ENCODE results near the gene TASP1. TPM values are rescaled to one million over a fixed set of nuclear protein-coding genes. Genes with fewer than 3 reads are reported as not detected.

The TASP1 gene
- total RNA-seq, 1 donor from 2014 or later: 18.3 TPM

- H3K4me1 ChIP-seq (ENCODE audit: control insufficient read depth in 3 of 3, insufficient read depth in 3 of 3, low read length in 3 of 3): peaks cover 0 to 4% (median 0%) of the 10 kb centered on the region in 3 donors
- H3K27me3 ChIP-seq (ENCODE audit: control insufficient read depth in 3 of 3, insufficient read depth in 3 of 3, low read length in 3 of 3): no peaks in the 10 kb centered on the region
- peaks cover 0 to 2% (median 0%) of the 10 kb centered on the region in 3 donors for H3K36me3 ChIP-seq (ENCODE audit: control insufficient read depth in 3 of 3, insufficient read depth in 3 of 3, low read length in 3 of 3)
- H3K4me3 ChIP-seq (ENCODE audit: low read length in 3 of 3): no peak overlapping the region
- H3K27ac ChIP-seq (ENCODE audit: low read depth, low read length): no peak overlapping the region
- no peak overlapping the region for H3K9ac ChIP-seq (ENCODE audit: low read depth in 1 of 3, low read length in 3 of 3)
- no peaks in the 10 kb centered on the region for H3K9me3 ChIP-seq (ENCODE audit: control insufficient read depth in 3 of 3, low read length in 3 of 3)
These were observed 92.1 kb downstream of the TASP1 start for GRCh38 chr20:13546497-13547131.

- Histone ChIP-seq H3K4me3 (ENCODE audit: low read length in 3 of 3) (no peak overlapping the region), H3K4me1 (ENCODE audit: control insufficient read depth in 3 of 3, insufficient read depth in 3 of 3, low read length in 3 of 3) (peaks cover 0 to 4% (median 0%) of the 10 kb centered on the region in 3 donors), H3K9me3 (ENCODE audit: control insufficient read depth in 3 of 3, low read length in 3 of 3) (no peaks in the 10 kb centered on the region), H3K27me3 (ENCODE audit: control insufficient read depth in 3 of 3, insufficient read depth in 3 of 3, low read length in 3 of 3) (no peaks in the 10 kb centered on the region), H3K36me3 (ENCODE audit: control insufficient read depth in 3 of 3, insufficient read depth in 3 of 3, low read length in 3 of 3) (peaks cover 0 to 2% (median 0%) of the 10 kb centered on the region in 3 donors), H3K9ac (ENCODE audit: low read depth in 1 of 3, low read length in 3 of 3) (no peak overlapping the region), H3K27ac (ENCODE audit: low read depth, low read length) (no peak overlapping the region)
These were observed 92.9 kb downstream of the TASP1 start for GRCh38 chr20:13545790-13546189.

DNA sequence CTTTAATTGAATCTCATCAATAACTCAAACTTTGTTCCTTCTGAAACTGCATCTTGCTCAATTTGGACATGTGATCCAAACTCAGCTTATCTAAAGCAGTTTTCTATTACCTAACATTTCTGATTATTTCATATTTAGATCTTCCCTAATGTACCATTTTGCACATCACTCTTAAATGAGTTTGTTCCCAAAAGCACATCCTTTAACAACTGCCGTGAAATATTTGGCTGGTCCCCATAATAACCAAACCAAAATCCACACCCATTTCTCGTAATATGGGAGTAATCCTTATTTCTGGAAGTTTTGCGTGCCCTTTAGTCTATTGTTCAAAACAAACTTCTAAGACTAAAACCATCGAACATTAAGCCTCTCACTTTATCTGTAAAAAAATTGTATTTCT lies 94.9 kb downstream of the TASP1 start:
- Histone ChIP-seq H3K27ac (ENCODE audit: low read depth, low read length) (no peak overlapping the region), H3K9ac (ENCODE audit: low read depth in 1 of 3, low read length in 3 of 3) (no peak overlapping the region), H3K27me3 (ENCODE audit: control insufficient read depth in 3 of 3, insufficient read depth in 3 of 3, low read length in 3 of 3) (no peaks in the 10 kb centered on the region), H3K4me3 (ENCODE audit: low read length in 3 of 3) (no peak overlapping the region), H3K9me3 (ENCODE audit: control insufficient read depth in 3 of 3, low read length in 3 of 3) (no peaks in the 10 kb centered on the region), H3K36me3 (ENCODE audit: control insufficient read depth in 3 of 3, insufficient read depth in 3 of 3, low read length in 3 of 3) (peaks cover 0 to 2% (median 0%) of the 10 kb centered on the region in 3 donors), H3K4me1 (ENCODE audit: control insufficient read depth in 3 of 3, insufficient read depth in 3 of 3, low read length in 3 of 3) (peaks cover 0 to 4% (median 0%) of the 10 kb centered on the region in 3 donors)

DNA sequence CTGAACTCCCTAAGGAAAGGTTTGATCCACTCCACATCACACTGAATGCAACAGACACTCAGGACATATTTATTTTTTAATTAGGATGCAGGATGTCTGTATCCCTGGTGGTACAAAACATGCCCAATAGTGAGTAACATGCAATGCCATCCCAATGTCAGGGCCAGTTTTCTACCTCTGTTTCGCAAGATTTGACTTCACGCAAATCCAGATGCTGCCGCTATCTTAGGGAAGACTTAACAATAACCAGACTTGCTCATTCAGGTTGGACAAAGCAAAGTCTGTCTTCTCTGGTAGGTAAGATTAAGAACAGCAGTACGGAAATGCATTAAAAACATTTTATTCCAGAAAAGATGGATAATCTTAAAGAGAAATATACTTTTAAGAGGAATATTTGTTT lies 103.1 kb downstream of the TASP1 start:
- H3K4me3 ChIP-seq (ENCODE audit: low read length in 3 of 3): no peak overlapping the region
- no peaks in the 10 kb centered on the region for H3K36me3 ChIP-seq (ENCODE audit: control insufficient read depth in 3 of 3, insufficient read depth in 3 of 3, low read length in 3 of 3)
- H3K27me3 ChIP-seq (ENCODE audit: control insufficient read depth in 3 of 3, insufficient read depth in 3 of 3, low read length in 3 of 3): no peaks in the 10 kb centered on the region
- no peaks in the 10 kb centered on the region for H3K9me3 ChIP-seq (ENCODE audit: control insufficient read depth in 3 of 3, low read length in 3 of 3)
- no peaks in the 10 kb centered on the region for H3K4me1 ChIP-seq (ENCODE audit: control insufficient read depth in 3 of 3, insufficient read depth in 3 of 3, low read length in 3 of 3)
- H3K9ac ChIP-seq (ENCODE audit: low read depth in 1 of 3, low read length in 3 of 3): no peak overlapping the region
- no peak overlapping the region for H3K27ac ChIP-seq (ENCODE audit: low read depth, low read length)

- Histone ChIP-seq H3K27me3 (ENCODE audit: control insufficient read depth in 3 of 3, insufficient read depth in 3 of 3, low read length in 3 of 3) (no peaks in the 10 kb centered on the region), H3K36me3 (ENCODE audit: control insufficient read depth in 3 of 3, insufficient read depth in 3 of 3, low read length in 3 of 3) (no peaks in the 10 kb centered on the region), H3K4me3 (ENCODE audit: low read length in 3 of 3) (no peak overlapping the region), H3K9me3 (ENCODE audit: control insufficient read depth in 3 of 3, low read length in 3 of 3) (no peaks in the 10 kb centered on the region), H3K27ac (ENCODE audit: low read depth, low read length) (no peak overlapping the region), H3K4me1 (ENCODE audit: control insufficient read depth in 3 of 3, insufficient read depth in 3 of 3, low read length in 3 of 3) (no peaks in the 10 kb centered on the region), H3K9ac (ENCODE audit: low read depth in 1 of 3, low read length in 3 of 3) (no peak overlapping the region)
These were observed 104.8 kb downstream of the TASP1 start for GRCh38 chr20:13533946-13534345.

- H3K4me1 ChIP-seq (ENCODE audit: control insufficient read depth in 3 of 3, insufficient read depth in 3 of 3, low read length in 3 of 3): no peaks in the 10 kb centered on the region
- H3K4me3 ChIP-seq (ENCODE audit: low read length in 3 of 3): no peak overlapping the region
- no peaks in the 10 kb centered on the region for H3K9me3 ChIP-seq (ENCODE audit: control insufficient read depth in 3 of 3, low read length in 3 of 3)
- H3K36me3 ChIP-seq (ENCODE audit: control insufficient read depth in 3 of 3, insufficient read depth in 3 of 3, low read length in 3 of 3): peaks cover 4 to 9% (median 7%) of the 10 kb centered on the region in 3 donors
- H3K27me3 ChIP-seq (ENCODE audit: control insufficient read depth in 3 of 3, insufficient read depth in 3 of 3, low read length in 3 of 3): no peaks in the 10 kb centered on the region
- no peak overlapping the region for H3K9ac ChIP-seq (ENCODE audit: low read depth in 1 of 3, low read length in 3 of 3)
- H3K27ac ChIP-seq (ENCODE audit: low read depth, low read length): no peak overlapping the region
These were observed 108.6 kb downstream of the TASP1 start for GRCh38 chr20:13530146-13530545.

GRCh38 chr20:13526551-13526950 lies 112.2 kb downstream of the TASP1 start:
- Histone ChIP-seq H3K9ac (ENCODE audit: low read depth in 1 of 3, low read length in 3 of 3) (no peak overlapping the region), H3K4me1 (ENCODE audit: control insufficient read depth in 3 of 3, insufficient read depth in 3 of 3, low read length in 3 of 3) (no peaks in the 10 kb centered on the region), H3K27me3 (ENCODE audit: control insufficient read depth in 3 of 3, insufficient read depth in 3 of 3, low read length in 3 of 3) (no peaks in the 10 kb centered on the region), H3K27ac (ENCODE audit: low read depth, low read length) (no peak overlapping the region), H3K9me3 (ENCODE audit: control insufficient read depth in 3 of 3, low read length in 3 of 3) (no peaks in the 10 kb centered on the region), H3K4me3 (ENCODE audit: low read length in 3 of 3) (no peak overlapping the region), H3K36me3 (ENCODE audit: control insufficient read depth in 3 of 3, insufficient read depth in 3 of 3, low read length in 3 of 3) (peaks cover 9 to 14% (median 13%) of the 10 kb centered on the region in 3 donors)

- H3K27ac ChIP-seq (ENCODE audit: low read depth, low read length): no peak overlapping the region
- H3K9me3 ChIP-seq (ENCODE audit: control insufficient read depth in 3 of 3, low read length in 3 of 3): no peaks in the 10 kb centered on the region
- H3K27me3 ChIP-seq (ENCODE audit: control insufficient read depth in 3 of 3, insufficient read depth in 3 of 3, low read length in 3 of 3): no peaks in the 10 kb centered on the region
- H3K9ac ChIP-seq (ENCODE audit: low read depth in 1 of 3, low read length in 3 of 3): no peak overlapping the region
- H3K4me3 ChIP-seq (ENCODE audit: low read length in 3 of 3): no peak overlapping the region
- peaks cover 9 to 14% (median 13%) of the 10 kb centered on the region in 3 donors for H3K36me3 ChIP-seq (ENCODE audit: control insufficient read depth in 3 of 3, insufficient read depth in 3 of 3, low read length in 3 of 3)
- H3K4me1 ChIP-seq (ENCODE audit: control insufficient read depth in 3 of 3, insufficient read depth in 3 of 3, low read length in 3 of 3): no peaks in the 10 kb centered on the region
These were observed 113.3 kb downstream of the TASP1 start for GRCh38 chr20:13525225-13525940.

DNA sequence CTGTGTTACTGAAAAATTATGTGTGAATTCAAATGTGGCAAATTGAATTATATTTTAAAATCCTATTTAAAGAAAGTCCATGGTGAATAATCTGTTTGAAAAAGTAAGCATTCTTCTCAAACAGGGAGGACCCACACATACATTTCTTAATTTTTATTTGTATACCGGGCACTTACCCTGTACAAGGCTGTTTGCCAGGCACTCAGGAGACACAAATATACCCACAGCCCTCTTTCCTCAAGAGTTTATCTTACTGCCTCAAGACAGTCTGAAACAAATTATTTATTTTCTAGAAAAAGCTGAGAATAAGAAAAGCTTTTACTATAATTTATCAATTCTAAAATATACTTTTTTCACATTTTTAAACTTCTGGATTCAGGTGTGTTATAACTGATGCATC lies 114.4 kb downstream of the TASP1 start:
- no peak overlapping the region for H3K27ac ChIP-seq (ENCODE audit: low read depth, low read length)
- no peaks in the 10 kb centered on the region for H3K4me1 ChIP-seq (ENCODE audit: control insufficient read depth in 3 of 3, insufficient read depth in 3 of 3, low read length in 3 of 3)
- no peaks in the 10 kb centered on the region for H3K27me3 ChIP-seq (ENCODE audit: control insufficient read depth in 3 of 3, insufficient read depth in 3 of 3, low read length in 3 of 3)
- H3K9ac ChIP-seq (ENCODE audit: low read depth in 1 of 3, low read length in 3 of 3): no peak overlapping the region
- H3K9me3 ChIP-seq (ENCODE audit: control insufficient read depth in 3 of 3, low read length in 3 of 3): no peaks in the 10 kb centered on the region
- H3K36me3 ChIP-seq (ENCODE audit: control insufficient read depth in 3 of 3, insufficient read depth in 3 of 3, low read length in 3 of 3): peaks cover 9 to 14% (median 13%) of the 10 kb centered on the region in 3 donors
- no peak overlapping the region for H3K4me3 ChIP-seq (ENCODE audit: low read length in 3 of 3)

DNA sequence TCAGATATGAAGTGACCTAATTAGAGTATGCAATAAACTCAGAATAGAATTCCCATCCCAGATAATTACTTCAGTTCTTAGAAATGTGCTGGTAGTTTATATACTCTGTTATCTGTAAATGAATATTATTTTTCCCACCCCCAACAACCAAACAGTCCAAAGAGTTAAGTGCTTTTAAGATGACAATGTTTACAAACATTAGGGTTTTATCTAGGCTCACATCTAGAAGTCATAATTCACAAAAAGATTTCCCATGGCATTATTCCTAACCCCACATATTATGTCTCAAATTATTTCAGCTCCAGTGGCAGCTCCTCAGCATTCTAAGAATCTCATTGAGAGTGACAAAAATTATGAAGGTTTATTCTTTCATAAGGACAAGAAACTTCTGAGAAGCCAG lies 120.9 kb downstream of the TASP1 start:
- Histone ChIP-seq H3K27ac (ENCODE audit: low read depth, low read length) (no peak overlapping the region), H3K4me1 (ENCODE audit: control insufficient read depth in 3 of 3, insufficient read depth in 3 of 3, low read length in 3 of 3) (no peaks in the 10 kb centered on the region), H3K27me3 (ENCODE audit: control insufficient read depth in 3 of 3, insufficient read depth in 3 of 3, low read length in 3 of 3) (no peaks in the 10 kb centered on the region), H3K4me3 (ENCODE audit: low read length in 3 of 3) (no peak overlapping the region), H3K36me3 (ENCODE audit: control insufficient read depth in 3 of 3, insufficient read depth in 3 of 3, low read length in 3 of 3) (peaks cover 3 to 5% (median 4%) of the 10 kb centered on the region in 3 donors), H3K9ac (ENCODE audit: low read depth in 1 of 3, low read length in 3 of 3) (no peak overlapping the region), H3K9me3 (ENCODE audit: control insufficient read depth in 3 of 3, low read length in 3 of 3) (no peaks in the 10 kb centered on the region)
